H1 (cell line): Measurements from ENCODE around the gene DCTN3. TPM values are rescaled to one million over a fixed set of nuclear protein-coding genes. Genes with fewer than 3 reads are reported as not detected.

Experiments used
- CTBP2 ChIP-seq: IDR thresholded peaks from 2 replicates; pipeline ENCODE4 v1.7.0; 2011; ENCODE audit warnings: borderline replicate concordance, mild to moderate bottlenecking, moderate library complexity, mixed read lengths, low read length; ENCODE audit not compliant: insufficient read depth, insufficient read length
- RAD21 ChIP-seq, 2 experiments: IDR thresholded peaks in 1 of 2; conservative IDR thresholded peaks in 1 of 2; 2 replicates each; pipeline ENCODE4 v1.6.1; 2011; ENCODE audit warnings: low read depth in 2 of 2, low read length in 2 of 2, improper control_type of control experiment in 1 of 2, inconsistent platforms in 1 of 2, mild to moderate bottlenecking in 1 of 2, moderate library complexity in 1 of 2
- RBBP5 ChIP-seq: IDR thresholded peaks from 2 replicates; pipeline ENCODE4 v1.7.1; 2012; ENCODE audit warnings: low read depth, mild to moderate bottlenecking, inconsistent platforms, low read length, moderate library complexity, borderline replicate concordance
- SAP30 ChIP-seq: fragments of 300-600 bp; sonication (generic); IDR thresholded peaks from 2 replicates; pipeline ENCODE4 v1.7.1; 2012; ENCODE audit warnings: low read length, moderate library complexity, mild to moderate bottlenecking, inconsistent platforms; ENCODE audit not compliant: insufficient read depth, insufficient replicate concordance
- TCF12 ChIP-seq: IDR thresholded peaks from 2 replicates; pipeline ENCODE4 v1.6.1; 2011; ENCODE audit warnings: low read depth, mild to moderate bottlenecking, low read length
- polyA plus RNA-seq, 7 experiments: library from polyadenylated mRNA; depleted of rRNA in 3 of 7; stranded (reverse) in 5 of 7; unstranded in 2 of 7; fragments of >200 nt in 5 of 7; fragments of 200-250 nt in 2 of 7; gene quantifications; 1 replicate in 5 of 7; 2 replicates in 1 of 7; 4 replicates in 1 of 7; pipeline versions ENCODE4 v1.2.1 to v1.2.3, GENCODE V29; 2011 to 2013; ENCODE audit warnings: missing spikeins in 2 of 7, mixed read lengths in 2 of 7
- total RNA-seq: library from RNA; stranded (reverse); fragmentation: NEBNext Ultra II Directional; extraction: Animal tissue kit (Norgen Biotek cat#: 25700); gene quantifications from 2 replicates; pipeline ENCODE4 v1.2.1, GENCODE V29; 2021

DCTN3 gene
- total and polyA plus RNA-seq, 2 of the 8 experiments (the other 6 are each of a cell fraction or from before 2014, with no cell fraction given), result 25.6 to 39.2 TPM

- TF ChIP-seq CTBP2 (no peak), SAP30 (no peak), RAD21 (IDR thresholded peaks at IDR 0.05 in 1 of 2, conservative IDR thresholded peaks at IDR 0.05 in 1 of 2; ENCODE audit: low read depth in 2 of 2, low read length in 2 of 2) (peak in 1 of 2 experiments; percentile 29; a peak in 1 of 4 replicates), TCF12 (no peak), RBBP5 (peak; percentile 88)
These were observed 26.2 kb upstream of the DCTN3 start, which contains the start of gene GALT (continued) for GRCh38 chr9:34646211-34647083.
